ENCODE data around the gene PRR19. TPM values are rescaled to one million over a fixed set of nuclear protein-coding genes. Genes with fewer than 3 reads are reported as not detected.

The PRR19 gene
- total and polyA plus RNA-seq, 7 experiments from 2014 or later = 0.32 to 0.68 (median 0.44) TPM; not detected in 1

DNA sequence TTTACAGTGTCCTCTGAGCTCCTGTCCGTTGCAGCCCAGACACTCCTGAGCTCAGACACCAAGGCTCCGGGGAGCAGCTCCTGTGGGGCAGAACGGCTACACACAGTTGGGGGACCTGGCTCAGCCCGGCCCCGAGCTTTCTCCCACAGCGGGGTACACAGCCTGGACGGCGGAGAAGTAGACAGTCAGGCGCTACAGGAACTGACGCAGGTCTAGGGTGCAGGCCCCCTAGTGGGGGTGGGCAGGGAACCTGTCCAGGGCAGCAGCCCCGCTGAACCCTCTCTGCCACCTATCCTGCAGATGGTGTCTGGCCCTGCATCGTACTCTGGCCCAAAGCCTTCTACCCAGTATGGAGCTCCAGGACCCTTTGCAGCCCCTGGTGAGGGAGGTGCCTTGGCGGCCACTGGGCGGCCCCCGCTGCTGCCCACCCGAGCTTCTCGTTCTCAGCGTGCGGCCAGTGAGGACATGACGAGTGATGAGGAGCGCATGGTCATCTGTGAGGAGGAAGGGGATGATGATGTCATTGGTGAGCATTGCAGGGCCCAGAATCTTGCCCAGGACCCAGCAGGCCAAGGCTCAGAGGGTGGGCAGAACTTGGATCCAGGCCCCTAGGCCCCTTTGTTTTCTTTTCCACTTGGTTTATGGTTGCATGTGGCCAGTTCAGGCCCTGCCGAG lies 12.9 kb upstream of the PRR19 start:
- H3K4me1 ChIP-seq (ENCODE audit: control insufficient read depth in 2 of 2, insufficient read depth in 2 of 2, low read length in 2 of 2) = peaks cover 10 to 14% of the 10 kb centered on the region in 2 donors
- no peak overlapping the region for H3K27ac ChIP-seq (ENCODE audit: low read depth, low read length)
- peak overlapping the region in 2 of 9 donors; percentile 6 to 25 for H3K27ac Mint-ChIP-seq
- H3K9me3 ChIP-seq (ENCODE audit: control insufficient read depth in 2 of 3, low read length in 3 of 3) = no peaks in the 10 kb centered on the region
- no peaks in the 10 kb centered on the region for H3K27me3 ChIP-seq (ENCODE audit: control insufficient read depth in 2 of 2, insufficient read depth in 2 of 2, low read length in 2 of 2)
- POLR2A ChIA-PET = no interaction called here
- H3K36me3 ChIP-seq (ENCODE audit: control insufficient read depth in 2 of 3, insufficient read depth in 3 of 3, low read length in 3 of 3) = peaks cover 0 to 74% (median 15%) of the 10 kb centered on the region in 3 experiments
- H3K27me3 Mint-ChIP-seq = no peaks in the 10 kb centered on the region
- no peak for DNase-seq
- H3K9me3 Mint-ChIP-seq = peaks cover 0 to 4% (median 0%) of the 10 kb centered on the region in 11 donors
- no peak for ATAC-seq
- intact Hi-C loops (cut with micrococcal nuclease) = loop anchor here in 1 of 2 donors (10.0 kb wide), 1 partner anchor 404 kb away; the partner anchor contains the start of gene ARHGEF1
- H3K4me3 Mint-ChIP-seq = no peak overlapping the region
- peaks cover 0 to 11% (median 8%) of the 10 kb centered on the region in 5 donors for H3K36me3 Mint-ChIP-seq
- peaks cover 17 to 30% (median 26%) of the 10 kb centered on the region in 7 donors for H3K4me1 Mint-ChIP-seq
- no peak overlapping the region for H3K4me3 ChIP-seq (ENCODE audit: low read length)
- CTCF ChIA-PET = interaction anchor here (1.0 kb wide), 1 partner anchor 111 kb away, joined by 4 read pairs; no protein-coding TSS in a partner anchor

DNA sequence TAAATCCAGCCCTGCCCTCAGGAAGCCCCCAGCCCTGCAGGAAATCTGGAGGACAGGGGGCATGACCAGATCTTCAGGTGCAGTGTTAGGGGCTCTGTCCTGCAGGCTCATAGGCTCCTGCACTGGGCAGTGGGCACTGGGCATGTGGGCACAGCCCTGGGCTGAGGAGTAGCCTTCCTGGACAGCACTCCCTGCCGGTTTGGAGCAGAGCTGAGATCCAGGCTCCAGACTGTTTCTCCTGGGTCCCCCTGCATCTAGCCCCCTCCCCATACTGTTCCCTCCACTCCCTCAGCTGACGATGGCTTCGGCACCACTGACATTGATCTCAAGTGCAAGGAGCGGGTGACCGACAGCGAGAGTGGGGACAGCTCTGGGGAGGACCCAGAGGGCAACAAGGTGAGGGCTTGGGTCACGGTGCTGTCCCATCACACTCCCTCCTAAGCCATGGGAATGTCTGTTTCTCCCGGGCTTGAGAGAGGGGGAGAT lies 12.3 kb upstream of the PRR19 start:
- Mint-ChIP-seq H3K9me3 (peaks cover 0 to 4% (median 0%) of the 10 kb centered on the region in 11 donors), H3K4me3 (no peak overlapping the region), H3K27ac (no peak overlapping the region), H3K4me1 (peaks cover 15 to 29% (median 25%) of the 10 kb centered on the region in 7 donors), H3K36me3 (peaks cover 0 to 11% (median 8%) of the 10 kb centered on the region in 5 donors), H3K27me3 (no peaks in the 10 kb centered on the region)
- ChIA-PET CTCF (no interaction called here), POLR2A (interaction anchor here (0.6 kb wide), 1 partner anchor 204 kb away, joined by 3 read pairs; no protein-coding TSS in a partner anchor)
- H3K9me3 ChIP-seq (ENCODE audit: control insufficient read depth in 2 of 3, low read length in 3 of 3) = no peaks in the 10 kb centered on the region
- ATAC-seq (no peak), DNase-seq (no peak)
- H3K4me1 ChIP-seq (ENCODE audit: control insufficient read depth in 2 of 2, insufficient read depth in 2 of 2, low read length in 2 of 2) = peaks cover 10 to 14% of the 10 kb centered on the region in 2 donors
- H3K4me3 ChIP-seq (ENCODE audit: low read length) = no peak overlapping the region
- H3K27ac ChIP-seq (ENCODE audit: low read depth, low read length) = no peak overlapping the region
- intact Hi-C loops (cut with micrococcal nuclease) = loop anchor here in 1 of 2 donors (10.0 kb wide), 1 partner anchor 405 kb away; the partner anchor contains the start of gene ARHGEF1
- H3K36me3 ChIP-seq (ENCODE audit: control insufficient read depth in 2 of 3, insufficient read depth in 3 of 3, low read length in 3 of 3) = peaks cover 0 to 80% (median 15%) of the 10 kb centered on the region in 3 experiments
- H3K27me3 ChIP-seq (ENCODE audit: control insufficient read depth in 2 of 2, insufficient read depth in 2 of 2, low read length in 2 of 2) = no peaks in the 10 kb centered on the region

DNA sequence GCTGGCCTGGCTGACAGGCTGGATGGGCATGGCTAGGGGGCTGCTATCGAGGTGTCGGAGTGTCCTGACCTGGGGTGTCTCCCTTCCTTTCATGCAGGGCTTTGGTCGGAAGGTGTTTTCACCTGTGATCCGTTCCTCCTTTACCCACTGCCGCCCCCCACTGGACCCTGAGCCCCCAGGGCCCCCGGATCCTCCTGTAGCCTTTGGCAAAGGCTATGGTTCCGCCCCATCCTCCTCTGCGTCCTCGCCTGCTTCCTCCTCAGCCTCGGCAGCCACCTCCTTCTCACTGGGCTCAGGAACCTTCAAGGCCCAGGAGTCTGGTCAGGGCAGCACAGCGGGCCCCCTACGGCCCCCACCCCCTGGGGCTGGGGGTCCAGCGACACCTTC lies 11.8 kb upstream of the PRR19 start:
- no peaks in the 10 kb centered on the region for H3K9me3 ChIP-seq (ENCODE audit: control insufficient read depth in 2 of 3, low read length in 3 of 3)
- ChIA-PET CTCF (interaction anchor here (0.8 kb wide), 1 partner anchor 48 kb away, joined by 3 read pairs; the partner anchor contains the start of gene GSK3A), POLR2A (interaction anchor here (0.5 to 0.6 kb wide), 2 partner anchors 184 to 205 kb away, joined by 3 to 4 read pairs; no protein-coding TSS in a partner anchor)
- H3K27me3 Mint-ChIP-seq = no peaks in the 10 kb centered on the region
- H3K4me3 ChIP-seq (ENCODE audit: low read length) = no peak overlapping the region
- DNase-seq (no peak), ATAC-seq (no peak)
- no peak overlapping the region for H3K27ac ChIP-seq (ENCODE audit: low read depth, low read length)
- peaks cover 0 to 2% (median 0%) of the 10 kb centered on the region in 11 donors for H3K9me3 Mint-ChIP-seq
- no peaks in the 10 kb centered on the region for H3K27me3 ChIP-seq (ENCODE audit: control insufficient read depth in 2 of 2, insufficient read depth in 2 of 2, low read length in 2 of 2)
- H3K36me3 Mint-ChIP-seq = peaks cover 0 to 11% (median 8%) of the 10 kb centered on the region in 5 donors
- H3K4me3 Mint-ChIP-seq = no peak overlapping the region
- peaks cover 6 to 8% of the 10 kb centered on the region in 2 donors for H3K4me1 ChIP-seq (ENCODE audit: control insufficient read depth in 2 of 2, insufficient read depth in 2 of 2, low read length in 2 of 2)
- H3K4me1 Mint-ChIP-seq = peaks cover 10 to 24% (median 20%) of the 10 kb centered on the region in 7 donors
- H3K36me3 ChIP-seq (ENCODE audit: control insufficient read depth in 2 of 3, insufficient read depth in 3 of 3, low read length in 3 of 3) = peaks cover 0 to 84% (median 15%) of the 10 kb centered on the region in 3 experiments
- intact Hi-C loops (cut with micrococcal nuclease) = no loop called here
- H3K27ac Mint-ChIP-seq = no peak overlapping the region

DNA sequence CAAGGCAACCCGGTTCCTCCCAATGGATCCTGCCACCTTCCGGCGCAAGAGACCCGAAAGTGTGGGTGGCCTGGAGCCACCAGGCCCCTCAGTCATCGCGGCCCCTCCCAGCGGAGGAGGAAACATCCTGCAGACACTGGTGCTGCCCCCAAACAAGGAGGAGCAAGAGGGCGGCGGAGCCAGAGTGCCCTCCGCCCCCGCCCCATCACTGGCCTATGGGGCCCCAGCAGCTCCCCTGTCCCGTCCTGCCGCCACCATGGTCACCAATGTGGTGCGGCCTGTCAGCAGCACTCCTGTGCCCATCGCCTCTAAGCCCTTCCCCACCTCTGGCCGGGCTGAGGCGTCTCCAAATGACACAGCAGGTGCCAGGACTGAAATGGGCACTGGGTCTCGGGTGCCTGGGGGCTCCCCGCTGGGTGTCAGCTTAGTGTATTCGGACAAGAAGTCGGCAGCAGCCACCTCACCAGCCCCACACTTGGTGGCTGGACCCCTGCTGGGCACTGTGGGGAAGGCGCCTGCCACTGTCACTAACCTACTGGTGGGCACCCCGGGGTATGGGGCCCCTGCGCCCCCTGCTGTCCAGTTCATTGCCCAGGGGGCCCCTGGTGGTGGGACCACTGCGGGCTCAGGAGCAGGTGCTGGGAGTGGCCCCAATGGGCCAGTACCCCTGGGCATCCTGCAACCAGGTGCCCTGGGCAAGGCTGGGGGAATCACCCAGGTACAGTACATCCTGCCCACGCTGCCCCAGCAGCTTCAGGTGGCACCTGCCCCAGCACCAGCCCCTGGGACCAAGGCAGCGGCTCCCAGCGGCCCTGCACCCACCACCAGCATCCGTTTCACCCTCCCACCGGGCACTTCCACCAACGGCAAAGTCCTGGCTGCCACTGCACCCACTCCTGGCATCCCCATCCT lies 11.2 kb upstream of the PRR19 start:
- Histone ChIP-seq H3K4me3 (ENCODE audit: low read length) (no peak overlapping the region), H3K36me3 (ENCODE audit: control insufficient read depth in 2 of 3, insufficient read depth in 3 of 3, low read length in 3 of 3) (peaks cover 0 to 87% (median 15%) of the 10 kb centered on the region in 3 experiments), H3K27ac (ENCODE audit: low read depth, low read length) (no peak overlapping the region), H3K9me3 (ENCODE audit: control insufficient read depth in 2 of 3, low read length in 3 of 3) (no peaks in the 10 kb centered on the region), H3K4me1 (ENCODE audit: control insufficient read depth in 2 of 2, insufficient read depth in 2 of 2, low read length in 2 of 2) (peaks cover 0 to 4% of the 10 kb centered on the region in 2 donors), H3K27me3 (ENCODE audit: control insufficient read depth in 2 of 2, insufficient read depth in 2 of 2, low read length in 2 of 2) (no peaks in the 10 kb centered on the region)
- CTCF ChIA-PET = interaction anchor here (0.8 kb wide), 1 partner anchor 48 kb away, joined by 3 read pairs; the partner anchor contains the start of gene GSK3A
- Mint-ChIP-seq H3K9me3 (peaks cover 0 to 2% (median 0%) of the 10 kb centered on the region in 11 donors), H3K4me1 (peaks cover 8 to 17% (median 14%) of the 10 kb centered on the region in 7 donors), H3K27me3 (no peaks in the 10 kb centered on the region), H3K27ac (peak overlapping the region in 1 of 9 donors; percentile 42), H3K36me3 (peaks cover 0 to 11% (median 8%) of the 10 kb centered on the region in 5 donors), H3K4me3 (no peak overlapping the region)
- ATAC-seq (peak; percentile 82), DNase-seq (peak in 7 of 9 donors; percentile 42 to 57 (median 55))
- POLR2A ChIA-PET = interaction anchor here (0.5 kb wide), 1 partner anchor 185 kb away, joined by 4 read pairs; no protein-coding TSS in a partner anchor
- intact Hi-C loops (cut with micrococcal nuclease) = no loop called here

DNA sequence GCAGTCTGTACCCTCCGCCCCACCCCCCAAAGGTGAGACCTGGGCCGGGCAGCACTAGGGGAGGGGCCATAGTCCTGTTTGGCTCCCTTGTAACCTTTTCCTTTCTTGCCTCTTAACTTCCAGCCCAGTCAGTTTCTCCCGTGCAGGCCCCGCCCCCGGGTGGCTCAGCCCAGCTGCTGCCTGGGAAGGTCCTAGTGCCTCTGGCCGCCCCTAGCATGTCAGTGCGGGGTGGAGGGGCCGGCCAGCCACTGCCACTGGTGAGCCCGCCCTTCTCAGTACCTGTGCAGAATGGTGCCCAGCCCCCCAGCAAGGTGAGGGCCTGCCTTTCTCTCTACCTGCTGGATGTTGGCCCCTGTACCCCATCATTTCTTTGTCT lies 10.5 kb upstream of the PRR19 start:
- no peak for ATAC-seq
- Mint-ChIP-seq H3K27me3 (no peaks in the 10 kb centered on the region), H3K27ac (peak overlapping the region in 7 of 9 donors; percentile 10 to 76 (median 46)), H3K36me3 (peaks cover 0 to 10% (median 8%) of the 10 kb centered on the region in 5 donors), H3K4me3 (peak overlapping the region in 1 of 10 donors; percentile 50), H3K4me1 (peaks cover 8 to 16% (median 9%) of the 10 kb centered on the region in 7 donors), H3K9me3 (peaks cover 0 to 2% (median 0%) of the 10 kb centered on the region in 11 donors)
- Histone ChIP-seq H3K27me3 (ENCODE audit: control insufficient read depth in 2 of 2, insufficient read depth in 2 of 2, low read length in 2 of 2) (no peaks in the 10 kb centered on the region), H3K4me3 (ENCODE audit: low read length) (no peak overlapping the region), H3K36me3 (ENCODE audit: control insufficient read depth in 2 of 3, insufficient read depth in 3 of 3, low read length in 3 of 3) (peaks cover 0 to 87% (median 15%) of the 10 kb centered on the region in 3 experiments), H3K4me1 (ENCODE audit: control insufficient read depth in 2 of 2, insufficient read depth in 2 of 2, low read length in 2 of 2) (peaks cover 0 to 8% of the 10 kb centered on the region in 2 donors), H3K27ac (ENCODE audit: low read depth, low read length) (no peak overlapping the region), H3K9me3 (ENCODE audit: control insufficient read depth in 2 of 3, low read length in 3 of 3) (no peaks in the 10 kb centered on the region)
- intact Hi-C loops (cut with micrococcal nuclease) = no loop called here
- ChIA-PET CTCF (no interaction called here), POLR2A (interaction anchor here (1.3 kb wide), 1 partner anchor 14 kb away, joined by 3 read pairs; no protein-coding TSS in a partner anchor)
- DNase-seq = no peak
